Endothelial cell of umbilical vein (primary cell): ENCODE measurements around the gene TM4SF18. TPM values are rescaled to one million over a fixed set of nuclear protein-coding genes. Genes with fewer than 3 reads are reported as not detected.

ENCODE experiments used
- BruUV-seq: library from RNA; stranded (reverse); fragments of 400-500 nt; replicated peaks from 2 replicates; lab custom pipeline; 2021; lab: Mats Ljungman, UMichigan
- CTCF ChIA-PET: fragments of 300-600, 350-600 bp; sonication (Branson Sonifier 250); formaldehyde crosslinking; loops from one replicate; lab custom pipeline; 2021; ENCODE audit warnings: antibody characterized with exemption, inconsistent platforms; lab: Charles Lee
- POLR2A ChIA-PET: fragments of 300-600, 350-600 bp; sonication (Branson Sonifier 250); formaldehyde crosslinking; loops from one replicate; lab custom pipeline; 2021; ENCODE audit warnings: antibody characterized with exemption, inconsistent platforms; lab: Charles Lee
- DNase-seq: peaks from one replicate; pipeline ENCODE4 v3.0.0-alpha.2; 2011; ENCODE audit warnings: low read depth, low spot score
- FAIRE-seq: peaks from 2 replicates; lab custom pipeline; 2011; peaks lifted over from hg19 to GRCh38; lab: Jason Lieb, UNC
- H2AFZ ChIP-seq: 2 replicates; pipeline ENCODE4 v1.6.0; 2012; ENCODE audit warnings: low read depth, low read length, control low read depth, inconsistent platforms
- H3K27ac ChIP-seq: 2 replicates; pipeline ENCODE4 v1.5.1; 2011; ENCODE audit warnings: low read depth, mild to moderate bottlenecking, control low read depth, low read length, moderate library complexity; ENCODE audit not compliant: insufficient read depth
- H3K27me3 ChIP-seq, 2 experiments: 2 replicates each; pipeline versions ENCODE4 v1.6.0 to v1.6.1; 2011; ENCODE audit warnings: low read length in 2 of 2, mixed read lengths in 1 of 2; ENCODE audit not compliant: control insufficient read depth in 2 of 2, insufficient read depth in 2 of 2
- H3K36me3 ChIP-seq, 2 experiments: 2 replicates in 1 of 2; 3 replicates in 1 of 2; pipeline ENCODE4 v1.5.1; 2011; ENCODE audit warnings: low read length in 2 of 2, mild to moderate bottlenecking in 1 of 2, moderate library complexity in 1 of 2; ENCODE audit not compliant: control insufficient read depth in 2 of 2, insufficient read depth in 2 of 2; ENCODE audit errors: extremely low read depth in 1 of 2
- H3K4me1 ChIP-seq: 3 replicates; pipeline ENCODE4 v1.5.1; 2011; ENCODE audit warnings: mild to moderate bottlenecking, low read length; ENCODE audit not compliant: control insufficient read depth, insufficient read depth; ENCODE audit errors: extremely low read depth
- H3K4me2 ChIP-seq: 2 replicates; pipeline ENCODE4 v1.6.1; 2011; ENCODE audit warnings: low read length, control low read depth, mixed read lengths; ENCODE audit not compliant: insufficient read depth
- H3K4me3 ChIP-seq, 3 experiments: fragments of 200-600 bp in 1 of 3; sonication (generic), shearing (Covaris generic) in 1 of 3; replicated peaks in 1 of 3; 2 replicates each; pipeline ENCODE4 v1.5.1; 2011 to 2016; ENCODE audit warnings: control low read depth in 3 of 3, low read length in 3 of 3, mild to moderate bottlenecking in 2 of 3, inconsistent platforms in 1 of 3, low read depth in 1 of 3, moderate library complexity in 1 of 3; ENCODE audit not compliant: insufficient read depth in 1 of 3
- H3K79me2 ChIP-seq: 2 replicates; pipeline ENCODE4 v1.6.0; 2012; ENCODE audit warnings: low read length, inconsistent platforms; ENCODE audit not compliant: control insufficient read depth, insufficient read depth
- H3K9ac ChIP-seq: replicated peaks from 2 replicates; pipeline ENCODE3; 2011; ENCODE audit warnings: low read length, control low read depth; ENCODE audit not compliant: insufficient read depth; ENCODE audit errors: extremely low read depth
- H3K9me1 ChIP-seq: replicated peaks from 3 replicates; pipeline ENCODE4 v1.6.0; 2011; ENCODE audit warnings: mild to moderate bottlenecking, low read length; ENCODE audit not compliant: control insufficient read depth, insufficient read depth; ENCODE audit errors: extremely low read depth
- H3K9me3 ChIP-seq: replicated peaks from 2 replicates; pipeline ENCODE4 v1.5.1; 2012; ENCODE audit warnings: low read length, inconsistent platforms; ENCODE audit not compliant: control insufficient read depth, insufficient read depth
- H4K20me1 ChIP-seq: replicated peaks from 2 replicates; pipeline ENCODE3; 2011; ENCODE audit warnings: mild to moderate bottlenecking, low read length; ENCODE audit not compliant: control insufficient read depth, insufficient read depth; ENCODE audit errors: extremely low read depth
- FOS ChIP-seq: IDR thresholded peaks from 2 replicates; pipeline ENCODE4 v1.6.1; 2011; ENCODE audit warnings: mild to moderate bottlenecking, low read length, moderate library complexity, borderline replicate concordance; ENCODE audit not compliant: insufficient read depth
- GATA2 ChIP-seq: IDR thresholded peaks from 2 replicates; pipeline ENCODE4 v1.7.0; 2011; ENCODE audit warnings: low read depth, mild to moderate bottlenecking, moderate library complexity, mixed read lengths, low read length; ENCODE audit not compliant: insufficient read length, insufficient read depth
- POLR2A ChIP-seq: IDR thresholded peaks from 2 replicates; pipeline ENCODE4 v1.6.1; 2012; ENCODE audit warnings: low read depth, mild to moderate bottlenecking, control low read depth, low read length
- POLR2AphosphoS5 ChIP-seq: IDR thresholded peaks from 2 replicates; pipeline ENCODE4 v1.6.1; 2012; ENCODE audit warnings: low read depth, mild to moderate bottlenecking, control low read depth, low read length, moderate library complexity; ENCODE audit not compliant: insufficient read depth
- dilution Hi-C: fragments of 300-500 bp; cut with MboI; formaldehyde crosslinking; loops from one replicate; pipeline ENCODE4 v1.15.0; 2019; ENCODE audit warnings: low sequenced_read_pairs; ENCODE audit not compliant: extremely low pct_ligation_motif_present
- intact Hi-C: fragments of 100-400 bp; cut with micrococcal nuclease; formaldehyde crosslinking; loops from one replicate; pipeline ENCODE4 v1.10.0; 2022
- polyA plus RNA-seq, 4 experiments: library from polyadenylated mRNA; depleted of rRNA in 3 of 4; stranded (reverse) in 3 of 4; unstranded in 1 of 4; fragments of >200 nt; gene quantifications; 2 replicates each; pipeline versions ENCODE4 v1.2.1 to v1.2.3, GENCODE V29; 2011 to 2012; ENCODE audit warnings: missing spikeins in 1 of 4
- total RNA-seq: library from RNA; stranded (reverse); gene quantifications from 2 replicates; pipeline ENCODE4 v1.2.3, GENCODE V29; 2021

Gene TM4SF18
- total and polyA plus RNA-seq, 2 donors (not counting 3 experiments of a cell fraction or from before 2014, with no cell fraction given): 158 to 163 TPM

GRCh38 chr3:149343951-149344350 lies 10.5 kb upstream of the TM4SF18 start:
- H3K27me3 ChIP-seq: no peaks in the 10 kb centered on the region
- no peak overlapping the region for H3K4me2 ChIP-seq
- H3K9ac ChIP-seq: no peak overlapping the region
- no peaks in the 10 kb centered on the region for H3K9me1 ChIP-seq
- H4K20me1 ChIP-seq: no peaks in the 10 kb centered on the region
- dilution Hi-C loops (no loop called here), intact Hi-C loops (no loop called here)
- ChIA-PET CTCF (interaction anchor here (0.9 to 2.6 kb wide), 7 partner anchors 10 to 141 kb away, joined by 3 to 18 read pairs (median 6); no protein-coding TSS in a partner anchor), POLR2A (interaction anchor here (1.2 to 1.7 kb wide), 3 partner anchors 12 to 34 kb away, joined by 3 to 5 read pairs (median 5); partner anchors contain the start of gene TM4SF1)
- no TSS peak for BruUV-seq
- H3K27ac ChIP-seq: no peak overlapping the region
- FAIRE-seq (no peak), DNase-seq (no peak)
- no peak overlapping the region for H3K4me3 ChIP-seq
- H3K79me2 ChIP-seq: no peaks in the 10 kb centered on the region
- no peaks in the 10 kb centered on the region for H3K9me3 ChIP-seq
- TF ChIP-seq POLR2A: no peak
- H3K36me3 ChIP-seq: no peaks in the 10 kb centered on the region
- no peak overlapping the region for H2AFZ ChIP-seq
- peaks cover 49% of the 10 kb centered on the region for H3K4me1 ChIP-seq

- H3K79me2 ChIP-seq: no peaks in the 10 kb centered on the region
- FAIRE-seq: no peak
- peak overlapping the region; percentile 8 for H3K9ac ChIP-seq
- peaks cover 52% of the 10 kb centered on the region for H3K4me1 ChIP-seq
- no peaks in the 10 kb centered on the region for H3K9me3 ChIP-seq
- dilution Hi-C loops (no loop called here), intact Hi-C loops (no loop called here)
- peak; percentile 71 for DNase-seq
- ChIA-PET POLR2A (interaction anchor here (1.3 to 1.7 kb wide), 2 partner anchors 11 to 28 kb away, joined by 5 read pairs; no protein-coding TSS in a partner anchor), CTCF (interaction anchor here (0.7 to 2.6 kb wide), 8 partner anchors 9 to 387 kb away, joined by 3 to 18 read pairs (median 6); partner anchors contain the start of gene TM4SF18)
- no peaks in the 10 kb centered on the region for H3K36me3 ChIP-seq
- H4K20me1 ChIP-seq: no peaks in the 10 kb centered on the region
- H3K4me3 ChIP-seq: peak overlapping the region in 1 of 3 experiments; percentile 5
- peak overlapping the region; percentile 67 for H3K4me2 ChIP-seq
- peak; percentile 28 for TF ChIP-seq FOS
- TF ChIP-seq GATA2: no peak
- TF ChIP-seq POLR2AphosphoS5: peak; percentile 25
- BruUV-seq: no TSS peak
- peak overlapping the region; percentile 84 for H3K27ac ChIP-seq
- no peaks in the 10 kb centered on the region for H3K9me1 ChIP-seq
- H3K27me3 ChIP-seq: no peaks in the 10 kb centered on the region
- peak overlapping the region; percentile 50 for H2AFZ ChIP-seq
These were observed 9.3 kb upstream of the TM4SF18 start for GRCh38 chr3:149342413-149343380.
